ENCODE data around the gene CDKL1.

The CDKL1 gene

DNA sequence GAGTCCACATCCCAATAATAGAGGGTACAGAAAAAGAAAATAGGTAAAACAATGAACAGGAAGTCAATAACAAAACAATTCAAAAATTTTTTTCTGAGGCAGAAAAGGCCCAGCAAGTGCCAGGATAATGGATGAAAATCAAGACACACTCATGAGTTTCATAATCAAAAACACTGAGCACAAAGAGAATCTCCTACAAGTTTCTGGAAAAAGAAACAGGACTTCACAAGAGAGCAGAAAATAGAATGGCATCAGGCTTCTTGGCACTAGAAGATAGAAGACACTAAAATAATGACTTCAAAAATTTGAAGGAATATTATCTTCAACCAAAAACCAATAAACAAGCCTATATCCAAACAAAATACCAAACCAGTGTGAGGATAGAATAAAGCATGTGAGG lies 47.7 kb downstream of the CDKL1 start:
- TF ChIP-seq CTCF (IDR thresholded peaks at IDR 0.05; ENCODE audit: insufficient read depth, low read length, missing control alignments), result no peak
- H3K4me3 ChIP-seq (ENCODE audit: low read depth, low read length), result no peak overlapping the region
- POLR2A ChIA-PET, result no interaction called here
- no peak for DNase-seq (ENCODE audit: low read depth, low spot score)
- CTCF ChIA-PET, result interaction anchor here (0.9 to 1.0 kb wide), 2 partner anchors 20 to 178 kb away, joined by 3 read pairs; no protein-coding TSS in a partner anchor

GRCh38 chr14:50347521-50347920 lies 49.2 kb downstream of the CDKL1 start:
- CTCF ChIA-PET, result interaction anchor here (1.0 to 1.8 kb wide), 4 partner anchors 8 to 45 kb away, joined by 3 to 6 read pairs (median 4); no protein-coding TSS in a partner anchor
- TF ChIP-seq CTCF (IDR thresholded peaks at IDR 0.05; ENCODE audit: insufficient read depth, low read length, missing control alignments), result no peak
- POLR2A ChIA-PET, result no interaction called here
- no peak for DNase-seq (ENCODE audit: low read depth, low spot score)
- H3K4me3 ChIP-seq (ENCODE audit: low read depth, low read length), result no peak overlapping the region

GRCh38 chr14:50345846-50346422 lies 50.7 kb downstream of the CDKL1 start:
- no peak overlapping the region for H3K4me3 ChIP-seq (ENCODE audit: low read depth, low read length)
- no peak for DNase-seq (ENCODE audit: low read depth, low spot score)
- ChIA-PET CTCF (interaction anchor here (0.9 to 2.6 kb wide), 6 partner anchors 10 to 197 kb away, joined by 3 to 15 read pairs (median 4); no protein-coding TSS in a partner anchor), POLR2A (interaction anchor here (1.2 kb wide), 1 partner anchor 10 kb away, joined by 3 read pairs; no protein-coding TSS in a partner anchor)
- TF ChIP-seq CTCF (IDR thresholded peaks at IDR 0.05; ENCODE audit: insufficient read depth, low read length, missing control alignments), result no peak

DNA sequence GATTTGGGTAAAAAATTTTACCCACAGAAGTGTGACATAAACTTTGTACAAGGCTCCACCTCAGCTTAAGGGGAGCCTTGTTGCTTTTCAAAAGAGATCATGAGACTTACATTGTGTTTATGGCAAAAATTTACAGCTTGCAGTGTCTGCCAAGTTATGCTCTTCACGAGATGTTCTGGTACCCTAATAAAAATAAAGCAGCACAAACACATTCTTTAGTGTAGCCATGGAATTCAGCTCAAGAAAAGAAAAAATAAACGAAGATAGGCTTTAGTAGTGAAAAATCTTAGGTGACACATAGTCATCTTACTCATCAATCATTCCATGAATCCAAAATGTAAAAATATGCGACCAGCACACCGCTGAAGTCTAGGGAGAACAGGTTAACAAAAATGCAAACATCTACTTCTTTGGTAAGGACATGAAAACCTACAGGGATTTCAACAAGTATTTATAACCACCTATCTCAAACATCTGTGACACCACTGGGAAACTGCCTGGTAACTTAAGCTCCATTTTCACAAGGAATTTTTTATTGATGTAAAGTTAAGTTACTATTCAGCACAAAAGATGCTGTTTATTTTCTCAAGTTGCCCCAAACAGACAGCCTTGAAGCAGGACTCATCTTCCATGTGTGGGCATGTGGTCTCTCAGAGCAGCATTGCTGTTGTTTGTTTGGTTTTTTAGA lies 51.7 kb downstream of the CDKL1 start:
- no peak overlapping the region for H3K4me3 ChIP-seq (ENCODE audit: low read depth, low read length)
- no peak for DNase-seq (ENCODE audit: low read depth, low spot score)
- ChIA-PET CTCF (interaction anchor here (0.9 to 2.6 kb wide), 8 partner anchors 10 to 198 kb away, joined by 3 to 15 read pairs (median 4); partner anchors contain the start of gene MAP4K5), POLR2A (interaction anchor here (0.6 to 1.2 kb wide), 3 partner anchors 9 to 24 kb away, joined by 3 to 4 read pairs (median 4); no protein-coding TSS in a partner anchor)
- no peak for TF ChIP-seq CTCF (IDR thresholded peaks at IDR 0.05; ENCODE audit: insufficient read depth, low read length, missing control alignments)

GRCh38 chr14:50344116-50344775 lies 52.4 kb downstream of the CDKL1 start:
- no peak for DNase-seq (ENCODE audit: low read depth, low spot score)
- no peak for TF ChIP-seq CTCF (IDR thresholded peaks at IDR 0.05; ENCODE audit: insufficient read depth, low read length, missing control alignments)
- ChIA-PET CTCF (interaction anchor here (0.9 to 2.6 kb wide), 5 partner anchors 9 to 187 kb away, joined by 3 to 15 read pairs (median 7); partner anchors contain the start of gene MAP4K5), POLR2A (interaction anchor here (0.6 to 1.2 kb wide), 2 partner anchors 8 to 12 kb away, joined by 3 to 4 read pairs; no protein-coding TSS in a partner anchor)
- no peak overlapping the region for H3K4me3 ChIP-seq (ENCODE audit: low read depth, low read length)
